ENCODE data around the gene CLTC.

- TF ChIP-seq, protein P1, sequence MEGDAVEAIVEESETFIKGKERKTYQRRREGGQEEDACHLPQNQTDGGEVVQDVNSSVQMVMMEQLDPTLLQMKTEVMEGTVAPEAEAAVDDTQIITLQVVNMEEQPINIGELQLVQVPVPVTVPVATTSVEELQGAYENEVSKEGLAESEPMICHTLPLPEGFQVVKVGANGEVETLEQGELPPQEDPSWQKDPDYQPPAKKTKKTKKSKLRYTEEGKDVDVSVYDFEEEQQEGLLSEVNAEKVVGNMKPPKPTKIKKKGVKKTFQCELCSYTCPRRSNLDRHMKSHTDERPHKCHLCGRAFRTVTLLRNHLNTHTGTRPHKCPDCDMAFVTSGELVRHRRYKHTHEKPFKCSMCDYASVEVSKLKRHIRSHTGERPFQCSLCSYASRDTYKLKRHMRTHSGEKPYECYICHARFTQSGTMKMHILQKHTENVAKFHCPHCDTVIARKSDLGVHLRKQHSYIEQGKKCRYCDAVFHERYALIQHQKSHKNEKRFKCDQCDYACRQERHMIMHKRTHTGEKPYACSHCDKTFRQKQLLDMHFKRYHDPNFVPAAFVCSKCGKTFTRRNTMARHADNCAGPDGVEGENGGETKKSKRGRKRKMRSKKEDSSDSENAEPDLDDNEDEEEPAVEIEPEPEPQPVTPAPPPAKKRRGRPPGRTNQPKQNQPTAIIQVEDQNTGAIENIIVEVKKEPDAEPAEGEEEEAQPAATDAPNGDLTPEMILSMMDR (conservative IDR thresholded peaks at IDR 0.05; ENCODE audit: low read depth in 2 of 2): no peak
- TF ChIP-seq, protein P2, sequence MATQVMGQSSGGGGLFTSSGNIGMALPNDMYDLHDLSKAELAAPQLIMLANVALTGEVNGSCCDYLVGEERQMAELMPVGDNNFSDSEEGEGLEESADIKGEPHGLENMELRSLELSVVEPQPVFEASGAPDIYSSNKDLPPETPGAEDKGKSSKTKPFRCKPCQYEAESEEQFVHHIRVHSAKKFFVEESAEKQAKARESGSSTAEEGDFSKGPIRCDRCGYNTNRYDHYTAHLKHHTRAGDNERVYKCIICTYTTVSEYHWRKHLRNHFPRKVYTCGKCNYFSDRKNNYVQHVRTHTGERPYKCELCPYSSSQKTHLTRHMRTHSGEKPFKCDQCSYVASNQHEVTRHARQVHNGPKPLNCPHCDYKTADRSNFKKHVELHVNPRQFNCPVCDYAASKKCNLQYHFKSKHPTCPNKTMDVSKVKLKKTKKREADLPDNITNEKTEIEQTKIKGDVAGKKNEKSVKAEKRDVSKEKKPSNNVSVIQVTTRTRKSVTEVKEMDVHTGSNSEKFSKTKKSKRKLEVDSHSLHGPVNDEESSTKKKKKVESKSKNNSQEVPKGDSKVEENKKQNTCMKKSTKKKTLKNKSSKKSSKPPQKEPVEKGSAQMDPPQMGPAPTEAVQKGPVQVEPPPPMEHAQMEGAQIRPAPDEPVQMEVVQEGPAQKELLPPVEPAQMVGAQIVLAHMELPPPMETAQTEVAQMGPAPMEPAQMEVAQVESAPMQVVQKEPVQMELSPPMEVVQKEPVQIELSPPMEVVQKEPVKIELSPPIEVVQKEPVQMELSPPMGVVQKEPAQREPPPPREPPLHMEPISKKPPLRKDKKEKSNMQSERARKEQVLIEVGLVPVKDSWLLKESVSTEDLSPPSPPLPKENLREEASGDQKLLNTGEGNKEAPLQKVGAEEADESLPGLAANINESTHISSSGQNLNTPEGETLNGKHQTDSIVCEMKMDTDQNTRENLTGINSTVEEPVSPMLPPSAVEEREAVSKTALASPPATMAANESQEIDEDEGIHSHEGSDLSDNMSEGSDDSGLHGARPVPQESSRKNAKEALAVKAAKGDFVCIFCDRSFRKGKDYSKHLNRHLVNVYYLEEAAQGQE (IDR thresholded peaks at IDR 0.05; ENCODE audit: unreplicated experiment): no peak
- TF ChIP-seq POLR2AphosphoS5 (IDR thresholded peaks at IDR 0.05; ENCODE audit: low read depth): no peak
- no peak for TF ChIP-seq JUNB (IDR thresholded peaks at IDR 0.05; ENCODE audit: unreplicated experiment)
- no peak for TF ChIP-seq CREB1 (CRISPR knock-in tag; IDR thresholded peaks at IDR 0.05; ENCODE audit: low read depth)
- no peak for TF ChIP-seq EZH2 (IDR thresholded peaks at IDR 0.05; ENCODE audit: low read depth, unreplicated experiment)
- no peak for TF ChIP-seq ETS1 (IDR thresholded peaks at IDR 0.05)
- TF ChIP-seq EZH2phosphoT487 (IDR thresholded peaks at IDR 0.05; ENCODE audit: unreplicated experiment): no peak
- TF ChIP-seq NANOG (IDR thresholded peaks at IDR 0.05; ENCODE audit: borderline replicate concordance): no peak
- no peak for TF ChIP-seq ZNF114 (CRISPR knock-in tag; IDR thresholded peaks at IDR 0.05)
- no peak for TF ChIP-seq ZNF331 (CRISPR knock-in tag; IDR thresholded peaks at IDR 0.05; ENCODE audit: low read depth)
Measured at GRCh38 chr17:59666235-59666634, 46.5 kb downstream of the CLTC start.
